EL (cell line): Measurements from ENCODE around the gene GPR135.

Experiments used
- DNase-seq: peaks from one replicate; pipeline ENCODE4 v3.0.0-alpha.2; 2016

Gene GPR135

GRCh38 chr14:59422069-59422881 lies 42.9 kb downstream of the GPR135 start:
- no peak for DNase-seq

GRCh38 chr14:59419303-59419702 lies 45.9 kb downstream of the GPR135 start:
- DNase-seq: no peak

GRCh38 chr14:59417311-59417710 lies 47.9 kb downstream of the GPR135 start:
- no peak for DNase-seq

GRCh38 chr14:59415836-59416602 lies 49.2 kb downstream of the GPR135 start:
- no peak for DNase-seq
